22Rv1 (cell line): Measurements from ENCODE around the gene RNF168.
"Not testable (repeated sequence)": the region's sequence is repeated elsewhere in the genome, so short reads cannot be mapped to it uniquely, and the experiment has no call there.

Experiments
- ZFX ChIP-seq: fragments of 450-650 bp; IDR thresholded peaks from 2 replicates; pipeline ENCODE4 v1.6.1; 2017; ENCODE audit warnings: antibody characterized with exemption, borderline replicate concordance
- TF ChIP-seq, protein P1 (sequence below): fragments of 450-650 bp; IDR thresholded peaks from 2 replicates; pipeline ENCODE4 v1.5.1; 2017; ENCODE audit warnings: mild to moderate bottlenecking

DNA sequence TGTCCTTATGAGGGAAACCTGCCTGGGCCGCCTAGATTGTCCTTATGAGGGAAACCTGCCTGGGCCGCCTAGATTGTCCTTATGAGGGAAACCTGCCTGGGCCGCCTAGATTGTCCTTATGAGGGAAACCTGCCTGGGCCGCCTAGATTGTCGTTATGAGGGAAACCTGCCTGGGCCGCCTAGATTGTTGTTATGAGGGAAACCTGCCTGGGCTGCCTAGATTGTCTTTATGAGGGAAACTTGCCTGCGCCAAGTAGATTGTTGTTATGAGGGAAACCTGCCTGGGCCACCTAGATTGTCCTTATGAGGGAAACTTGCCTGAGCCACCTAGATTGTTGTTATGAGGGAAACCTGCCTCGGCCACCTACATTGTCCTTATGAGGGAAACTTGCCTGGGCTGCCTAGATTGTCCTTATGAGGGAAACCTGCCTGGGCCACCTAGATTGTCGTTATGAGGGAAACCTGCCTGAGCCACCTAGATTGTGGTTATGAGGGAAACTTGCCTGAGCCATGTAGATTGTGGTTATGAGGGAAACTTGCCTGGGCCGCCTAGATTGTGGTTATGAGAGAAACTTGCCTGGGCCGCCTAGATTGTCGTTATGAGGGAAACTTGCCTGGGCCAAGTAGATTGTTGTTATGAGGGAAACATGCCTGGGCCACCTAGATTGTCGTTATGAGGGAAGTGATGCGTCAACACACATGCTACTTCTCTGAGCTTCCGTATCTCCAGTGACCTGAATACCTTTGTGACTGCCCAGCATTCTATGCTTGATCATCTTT lies 8.3 kb upstream of the RNF168 start:
- TF ChIP-seq, protein P1, sequence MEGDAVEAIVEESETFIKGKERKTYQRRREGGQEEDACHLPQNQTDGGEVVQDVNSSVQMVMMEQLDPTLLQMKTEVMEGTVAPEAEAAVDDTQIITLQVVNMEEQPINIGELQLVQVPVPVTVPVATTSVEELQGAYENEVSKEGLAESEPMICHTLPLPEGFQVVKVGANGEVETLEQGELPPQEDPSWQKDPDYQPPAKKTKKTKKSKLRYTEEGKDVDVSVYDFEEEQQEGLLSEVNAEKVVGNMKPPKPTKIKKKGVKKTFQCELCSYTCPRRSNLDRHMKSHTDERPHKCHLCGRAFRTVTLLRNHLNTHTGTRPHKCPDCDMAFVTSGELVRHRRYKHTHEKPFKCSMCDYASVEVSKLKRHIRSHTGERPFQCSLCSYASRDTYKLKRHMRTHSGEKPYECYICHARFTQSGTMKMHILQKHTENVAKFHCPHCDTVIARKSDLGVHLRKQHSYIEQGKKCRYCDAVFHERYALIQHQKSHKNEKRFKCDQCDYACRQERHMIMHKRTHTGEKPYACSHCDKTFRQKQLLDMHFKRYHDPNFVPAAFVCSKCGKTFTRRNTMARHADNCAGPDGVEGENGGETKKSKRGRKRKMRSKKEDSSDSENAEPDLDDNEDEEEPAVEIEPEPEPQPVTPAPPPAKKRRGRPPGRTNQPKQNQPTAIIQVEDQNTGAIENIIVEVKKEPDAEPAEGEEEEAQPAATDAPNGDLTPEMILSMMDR: not testable (repeated sequence)
- not testable (repeated sequence) for TF ChIP-seq ZFX
